NCI-H524 treated with DMSO at 0.1 percent for 48 hours (cell line): ENCODE measurements around the gene ABCA6.

Source experiments
- DNase-seq: peaks from one replicate; lab custom pipeline; 2025; lab: John Stamatoyannopoulos, UW

ABCA6 gene

DNA sequence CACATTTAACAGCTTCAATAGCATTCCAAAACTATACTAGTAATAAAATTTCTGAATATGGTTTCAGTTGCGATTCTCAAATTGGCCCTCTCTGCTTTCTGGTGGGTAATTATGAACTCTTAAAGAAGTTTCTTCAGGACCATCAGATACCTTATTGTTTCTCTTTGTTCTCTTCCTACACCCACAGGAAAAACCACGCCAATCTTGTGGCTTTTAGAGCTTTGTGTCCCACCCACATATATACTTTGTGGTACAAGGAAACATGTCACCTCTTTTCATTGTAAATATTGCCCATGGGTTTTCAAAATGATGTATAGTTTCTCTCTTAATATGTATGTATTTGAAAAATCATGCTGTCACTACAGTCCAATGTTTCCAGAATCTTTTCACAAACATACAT lies 93.1 kb downstream of the ABCA6 start:
- DNase-seq: no peak

DNA sequence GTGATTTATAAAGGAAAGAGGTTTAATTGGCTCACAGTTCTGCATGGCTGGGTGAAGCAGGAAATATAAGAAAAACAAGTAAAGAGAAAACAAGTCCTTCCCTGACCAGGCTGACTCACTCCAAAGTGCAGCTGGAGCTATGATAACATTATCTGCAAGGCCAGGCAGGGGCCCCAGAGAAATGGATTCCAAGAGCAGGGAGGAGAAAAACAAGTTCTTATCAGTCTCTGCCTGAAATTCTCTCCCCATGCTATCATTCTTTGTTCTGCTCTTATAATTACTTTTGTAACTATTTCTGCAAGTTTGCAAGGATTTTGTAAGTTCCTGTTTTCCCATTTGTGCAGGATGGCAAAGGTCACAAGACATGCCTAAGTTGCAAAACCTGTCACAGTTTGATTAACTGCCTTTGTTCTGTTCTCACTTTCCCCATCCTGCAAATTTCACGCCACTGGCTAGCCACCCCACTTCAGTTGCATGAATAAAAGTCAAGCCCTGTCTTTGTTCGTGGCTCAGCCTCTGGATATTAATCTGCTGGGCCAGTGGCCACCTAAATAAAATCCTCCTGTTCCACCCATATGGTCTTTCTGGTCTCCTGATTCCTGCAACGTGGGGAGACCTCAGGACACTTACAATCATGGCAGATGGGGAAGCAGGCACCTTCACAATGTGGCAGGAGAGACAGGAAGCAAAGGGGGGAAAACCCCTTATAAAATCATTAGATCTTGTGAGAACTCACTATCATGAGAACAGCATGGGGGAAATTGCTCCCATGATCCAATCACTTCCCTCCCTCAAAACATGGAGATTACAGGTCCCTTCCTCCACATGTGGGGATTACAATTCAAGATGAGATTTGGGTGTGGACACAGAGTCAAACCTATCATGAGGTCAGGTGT lies 94.1 kb downstream of the ABCA6 start:
- DNase-seq: no peak

DNA sequence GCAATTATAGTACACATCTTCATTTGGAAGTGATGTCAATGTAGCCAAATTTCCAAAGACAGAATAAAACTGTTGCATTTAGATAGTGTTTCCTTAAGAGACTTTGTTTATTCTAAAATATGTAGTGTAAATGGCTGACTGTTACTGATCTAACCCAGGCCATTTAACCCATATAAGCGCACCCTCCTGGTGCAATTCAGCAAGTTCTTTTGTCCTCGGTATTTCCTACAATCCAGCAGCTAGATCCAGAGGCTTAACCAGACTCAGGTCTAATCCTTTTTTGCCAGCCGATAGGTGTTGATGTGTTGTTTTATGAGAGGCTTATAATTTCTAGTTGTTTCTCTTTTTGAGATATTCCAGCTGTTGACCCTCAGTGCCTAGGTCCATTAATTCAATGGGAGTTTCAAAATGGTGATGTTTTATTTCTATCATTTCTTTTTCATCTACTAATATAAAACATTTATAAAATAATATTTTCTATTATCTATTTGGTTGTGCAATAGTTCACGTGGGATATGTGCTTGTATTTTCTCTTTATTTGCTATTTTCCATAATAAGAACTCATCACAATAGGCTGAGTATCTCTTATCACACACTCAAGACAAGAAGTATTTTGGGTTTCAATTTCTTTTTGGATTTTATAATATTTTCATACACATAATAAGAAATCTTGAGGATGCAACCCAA lies 95.4 kb downstream of the ABCA6 start:
- no peak for DNase-seq

DNA sequence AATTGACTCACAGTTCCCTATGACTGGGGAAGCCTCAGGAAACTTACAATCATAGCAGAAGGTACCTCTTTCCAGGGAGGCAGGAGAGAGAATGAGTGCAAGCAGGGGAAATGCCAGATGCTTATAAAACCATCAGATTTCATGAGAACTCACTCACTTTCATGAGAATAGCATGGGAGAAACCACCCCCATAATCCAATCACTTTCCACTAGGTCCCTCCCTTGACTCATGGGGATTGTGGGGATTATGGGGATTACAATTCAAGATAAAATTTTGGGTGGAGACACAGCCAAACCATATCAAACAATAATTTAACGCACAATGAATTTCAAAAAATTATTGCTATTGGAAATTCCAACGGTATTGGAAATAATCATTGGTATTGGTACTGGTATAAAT lies 96.0 kb downstream of the ABCA6 start:
- no peak for DNase-seq

DNA sequence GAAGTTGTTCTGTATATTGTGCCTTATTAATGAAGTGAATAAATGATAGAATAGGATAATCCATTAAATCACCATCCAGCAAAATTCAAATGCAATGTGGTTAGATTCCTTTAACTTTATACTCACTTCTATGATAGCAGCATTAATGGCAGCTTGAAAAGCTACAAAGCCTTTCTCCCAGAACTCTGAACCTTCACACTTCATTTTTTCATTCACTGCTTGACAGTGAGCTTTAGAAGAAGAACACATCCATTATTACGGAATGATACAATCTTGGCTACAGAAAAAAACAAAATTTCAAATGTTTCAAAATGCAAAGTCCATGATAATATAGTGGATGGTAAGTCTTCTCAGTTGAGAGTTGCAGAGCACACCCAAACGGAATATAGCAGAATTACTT lies 97.3 kb downstream of the ABCA6 start:
- DNase-seq: no peak

DNA sequence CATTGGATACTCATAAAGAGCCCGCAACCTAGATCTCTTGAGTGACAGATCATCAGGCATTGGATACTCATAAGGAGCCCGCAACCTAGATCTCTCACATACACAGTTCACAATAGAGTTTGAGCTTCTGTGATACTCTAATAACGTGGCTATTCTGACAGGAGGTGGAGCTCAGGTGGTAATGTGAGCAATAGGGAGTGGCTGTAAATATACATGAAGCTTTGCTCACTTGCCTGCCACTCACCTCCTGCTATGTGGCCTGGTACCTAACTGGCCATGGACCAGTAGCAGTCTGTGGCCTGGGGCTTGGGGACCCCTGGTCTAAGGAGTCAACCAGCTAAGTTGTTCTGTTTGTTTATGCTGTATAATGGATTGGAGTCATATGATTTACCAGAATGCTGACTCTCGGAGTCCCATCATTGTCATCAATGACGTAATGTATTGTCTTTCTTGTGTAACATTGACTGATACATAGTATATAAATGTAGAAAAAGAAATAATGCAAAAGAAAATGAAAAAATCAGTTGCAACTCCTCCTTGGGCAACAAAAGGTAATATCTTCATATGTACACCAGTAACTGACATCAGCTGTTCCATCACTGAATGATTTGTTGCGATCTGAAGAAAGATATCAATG lies 98.5 kb downstream of the ABCA6 start:
- no peak for DNase-seq

DNA sequence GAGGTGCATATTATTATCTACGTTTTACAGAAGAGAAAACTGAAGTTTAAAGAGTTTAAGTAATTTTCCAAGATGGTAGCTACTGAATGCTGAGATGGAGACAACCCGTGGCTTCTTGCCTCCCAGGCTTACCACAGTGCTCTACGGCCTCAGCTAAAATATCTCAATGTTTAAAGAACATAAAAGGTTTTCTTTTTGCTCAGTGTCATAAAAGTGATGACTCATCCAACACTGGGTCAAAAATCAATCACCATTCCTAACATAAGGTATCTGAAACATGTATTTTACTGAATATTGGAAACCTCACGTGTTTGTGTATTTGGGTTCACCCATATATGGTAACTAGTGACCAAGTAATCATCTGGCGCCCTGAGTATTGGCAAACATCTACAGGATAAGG lies 99.4 kb downstream of the ABCA6 start:
- no peak for DNase-seq

DNA sequence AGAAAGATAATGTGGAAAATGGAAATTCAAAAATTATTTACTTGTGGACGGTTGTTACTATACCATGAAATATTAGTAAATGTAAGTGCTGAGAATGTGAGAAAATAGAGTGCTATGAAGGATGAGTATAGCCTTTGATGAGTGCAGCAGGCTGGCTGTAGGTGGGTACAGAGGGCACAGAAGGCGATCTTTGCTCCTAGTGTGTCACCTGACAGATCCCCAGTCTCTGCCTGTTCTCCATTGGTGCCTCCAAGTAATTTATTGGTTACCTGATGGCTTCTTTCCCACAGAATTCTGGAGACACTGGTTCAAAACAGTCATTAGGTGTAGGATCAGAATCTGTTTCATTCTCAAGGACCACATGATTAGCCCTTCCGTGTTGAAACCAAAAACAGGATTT lies 109.9 kb downstream of the ABCA6 start:
- DNase-seq: no peak

DNA sequence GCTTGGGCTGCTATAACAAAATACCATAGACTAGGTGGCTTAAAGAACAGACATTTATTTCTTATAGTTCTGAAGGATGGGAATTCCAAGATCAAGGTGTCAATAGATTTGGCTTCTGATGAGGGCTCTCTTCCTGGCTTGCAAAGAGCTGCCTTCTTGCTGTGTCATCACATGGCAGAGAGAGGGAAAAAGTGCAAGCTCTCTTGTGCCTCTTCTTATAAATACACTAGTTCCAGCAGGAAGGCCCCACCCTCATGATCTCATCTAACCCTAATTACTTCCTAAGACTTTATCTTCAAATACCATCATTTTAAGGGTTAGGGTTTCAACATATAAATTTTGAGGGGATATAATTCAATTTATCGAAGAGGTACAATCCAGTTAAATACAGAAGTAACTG lies 111.5 kb downstream of the ABCA6 start:
- no peak for DNase-seq
